Ascending aorta (tissue), 2 donors: ENCODE results near the gene RUNX3. TPM values are rescaled to one million over a fixed set of nuclear protein-coding genes. Genes with fewer than 3 reads are reported as not detected.
A peak's percentile ranks its signal among the peaks of the same experiment; 100 is the strongest.

Experiments
- DNase-seq, 2 donors: peaks; one replicate each; pipeline ENCODE4 v3.0.0-alpha.2; 2019; ENCODE audit warnings: low spot score in 2 of 2
- H3K27ac ChIP-seq, 2 donors: fragments of 200-600 bp; sonication (generic); one replicate each; pipeline ENCODE4 v1.5.1; 2016 to 2017; ENCODE audit warnings: mild to moderate bottlenecking in 1 of 2
- H3K27me3 ChIP-seq: fragments of 200-600 bp; sonication (generic); one replicate; pipeline ENCODE4 v1.5.1; 2017
- H3K36me3 ChIP-seq, 2 donors: fragments of 200-600 bp; sonication (generic); one replicate each; pipeline ENCODE4 v1.5.1; 2016
- H3K4me1 ChIP-seq, 2 donors: fragments of 200-600 bp; sonication (generic); one replicate each; pipeline ENCODE4 v1.5.1; 2016 to 2017; ENCODE audit warnings: mild to moderate bottlenecking in 1 of 2
- H3K4me3 ChIP-seq, 2 donors: fragments of 200-600 bp; sonication (generic); one replicate each; pipeline ENCODE4 v1.5.1; 2016 to 2017; ENCODE audit warnings: mild to moderate bottlenecking in 1 of 2
- H3K9me3 ChIP-seq, 2 donors: fragments of 200-600 bp; sonication (generic); one replicate each; pipeline ENCODE4 v1.5.1; 2016
- intact Hi-C: fragments of 100-400 bp; cut with DNase I; formaldehyde crosslinking; loops from one replicate; pipeline ENCODE4 v1.15.1; 2023
- total RNA-seq: library from RNA; depleted of rRNA; stranded (reverse); fragments of >200 nt; gene quantifications from one replicate; pipeline ENCODE4 v1.1.0, GENCODE V29; 2016
- TF ChIP-seq, protein P1 (sequence below), 3 experiments: fragments of 200-600 bp in 2 of 3; fragments of 450-650 bp in 1 of 3; sonication (generic) in 2 of 3; IDR thresholded peaks; one replicate each; pipeline ENCODE4 v1.5.1; 2016 to 2019; ENCODE audit warnings: antibody characterized with exemption in 3 of 3, mild to moderate bottlenecking in 1 of 3, moderate library complexity in 1 of 3

RUNX3 gene
- total RNA-seq, 1 donor from 2014 or later, result 0.21 TPM

DNA sequence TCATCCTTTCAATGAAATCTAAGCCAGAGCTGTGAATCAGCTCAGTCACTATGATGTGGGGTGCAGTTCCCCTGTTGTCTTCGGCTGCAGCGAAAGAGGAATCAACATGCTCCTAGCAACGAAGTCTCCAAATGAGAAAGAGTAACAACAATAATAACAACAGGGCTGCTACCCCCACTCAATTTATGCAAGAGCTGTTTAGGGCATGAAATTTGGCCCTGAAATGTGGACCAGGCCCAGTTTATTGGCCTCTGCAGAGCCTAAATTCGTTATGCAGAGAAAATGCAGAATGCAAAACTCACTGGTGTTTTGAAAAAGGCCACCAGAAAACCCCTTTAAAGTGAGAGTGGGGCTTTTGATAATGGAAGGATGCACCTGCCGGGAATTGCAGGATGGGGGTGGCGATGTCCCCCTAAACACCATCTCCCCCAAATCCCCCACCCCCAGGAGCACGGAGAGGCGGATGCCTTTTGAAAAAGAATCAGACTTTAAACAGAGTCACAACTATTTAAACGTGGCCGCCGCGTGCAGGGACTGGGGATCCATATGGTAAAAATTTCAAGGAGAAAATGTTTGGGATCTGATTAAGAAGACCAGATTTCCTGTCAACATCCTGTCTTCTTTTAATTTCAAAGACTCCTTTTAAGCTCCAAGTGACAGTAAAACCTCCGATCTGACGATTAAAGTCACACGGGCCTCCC is 1.9 kb downstream of the RUNX3 start:
- Histone ChIP-seq H3K27ac (no peak overlapping the region), H3K4me3 (peak overlapping the region in 1 of 2 donors; percentile 60), H3K4me1 (peaks cover 0 to 13% of the 10 kb centered on the region in 2 donors), H3K27me3 (peaks cover 3% of the 10 kb centered on the region), H3K9me3 (no peaks in the 10 kb centered on the region), H3K36me3 (no peaks in the 10 kb centered on the region)
- DNase-seq, result no peak
- TF ChIP-seq, protein P1, sequence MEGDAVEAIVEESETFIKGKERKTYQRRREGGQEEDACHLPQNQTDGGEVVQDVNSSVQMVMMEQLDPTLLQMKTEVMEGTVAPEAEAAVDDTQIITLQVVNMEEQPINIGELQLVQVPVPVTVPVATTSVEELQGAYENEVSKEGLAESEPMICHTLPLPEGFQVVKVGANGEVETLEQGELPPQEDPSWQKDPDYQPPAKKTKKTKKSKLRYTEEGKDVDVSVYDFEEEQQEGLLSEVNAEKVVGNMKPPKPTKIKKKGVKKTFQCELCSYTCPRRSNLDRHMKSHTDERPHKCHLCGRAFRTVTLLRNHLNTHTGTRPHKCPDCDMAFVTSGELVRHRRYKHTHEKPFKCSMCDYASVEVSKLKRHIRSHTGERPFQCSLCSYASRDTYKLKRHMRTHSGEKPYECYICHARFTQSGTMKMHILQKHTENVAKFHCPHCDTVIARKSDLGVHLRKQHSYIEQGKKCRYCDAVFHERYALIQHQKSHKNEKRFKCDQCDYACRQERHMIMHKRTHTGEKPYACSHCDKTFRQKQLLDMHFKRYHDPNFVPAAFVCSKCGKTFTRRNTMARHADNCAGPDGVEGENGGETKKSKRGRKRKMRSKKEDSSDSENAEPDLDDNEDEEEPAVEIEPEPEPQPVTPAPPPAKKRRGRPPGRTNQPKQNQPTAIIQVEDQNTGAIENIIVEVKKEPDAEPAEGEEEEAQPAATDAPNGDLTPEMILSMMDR (IDR thresholded peaks at IDR 0.05), result no peak
- intact Hi-C loops, result loop anchor here (10.0 kb wide), 1 partner anchor 267 kb away; no protein-coding TSS in a partner anchor

DNA sequence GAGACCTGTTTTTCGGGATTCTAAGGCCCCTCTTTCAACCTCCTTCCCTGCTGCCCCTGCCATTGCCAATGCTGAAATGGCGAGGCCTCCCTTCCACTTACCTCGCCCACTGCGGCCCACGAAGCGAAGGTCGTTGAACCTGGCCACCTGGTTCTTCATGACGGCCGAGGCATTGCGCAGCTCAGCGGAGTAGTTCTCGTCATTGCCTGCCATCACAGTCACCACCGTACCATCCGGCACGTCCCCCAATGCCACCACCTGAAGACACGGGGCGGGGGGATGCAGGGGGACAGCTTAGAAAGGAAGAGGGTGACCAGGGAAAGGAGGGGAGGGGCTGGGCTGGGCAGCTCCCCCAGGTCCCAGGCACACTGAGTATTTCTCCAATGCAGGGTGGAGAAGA is 2.6 kb downstream of the RUNX3 start:
- H3K27me3 ChIP-seq, result peaks cover 3% of the 10 kb centered on the region
- TF ChIP-seq, protein P1 (IDR thresholded peaks at IDR 0.05), result no peak

DNA sequence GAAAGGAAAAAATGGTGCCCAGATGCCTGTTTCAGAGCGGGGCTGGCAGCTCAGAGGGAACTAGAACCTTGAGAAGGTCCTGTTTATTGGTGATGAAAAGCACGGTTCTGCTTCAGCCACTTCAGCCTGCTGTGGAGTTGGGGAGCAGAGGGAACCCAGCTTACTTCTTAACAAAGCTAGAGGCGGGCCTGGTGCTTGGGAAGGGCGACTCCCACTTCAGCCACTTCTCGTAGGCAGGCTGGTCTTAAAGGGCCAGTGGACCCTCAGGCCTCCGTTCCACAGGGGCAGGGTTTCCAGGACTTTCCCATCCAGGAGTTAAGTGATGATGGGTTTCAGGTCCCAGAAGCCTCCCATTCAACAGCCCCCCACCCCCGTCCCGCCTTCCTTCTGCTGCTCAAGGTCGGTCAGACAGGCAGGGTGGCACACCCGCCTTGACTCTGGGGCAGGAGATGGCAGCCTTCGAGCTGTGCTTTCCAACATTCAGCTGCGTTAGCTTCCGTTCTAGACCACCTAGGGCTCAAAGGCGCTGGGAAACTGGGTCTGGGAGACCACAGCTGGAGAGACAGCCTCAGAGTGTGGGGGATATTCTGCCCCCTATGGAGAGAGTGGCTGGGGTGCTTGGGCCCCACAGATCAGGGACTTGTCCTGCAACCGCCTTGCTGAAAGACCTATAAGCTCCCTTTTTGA is 3.4 kb downstream of the RUNX3 start:
- no peak for DNase-seq
- H3K36me3 ChIP-seq, result no peaks in the 10 kb centered on the region
- H3K27me3 ChIP-seq, result peaks cover 3% of the 10 kb centered on the region
- TF ChIP-seq, protein P1 (IDR thresholded peaks at IDR 0.05), result no peak
- H3K9me3 ChIP-seq, result no peaks in the 10 kb centered on the region
- intact Hi-C loops, result loop anchor here (10.0 kb wide), 1 partner anchor 268 kb away; no protein-coding TSS in a partner anchor
- no peak overlapping the region for H3K27ac ChIP-seq
- peaks cover 0 to 9% of the 10 kb centered on the region in 2 donors for H3K4me1 ChIP-seq
- H3K4me3 ChIP-seq, result no peak overlapping the region

More for the DNA sequence above, 2.6 kb downstream of the RUNX3 start:
- Histone ChIP-seq H3K27ac (no peak overlapping the region), H3K4me1 (peaks cover 0 to 13% of the 10 kb centered on the region in 2 donors), H3K9me3 (no peaks in the 10 kb centered on the region), H3K36me3 (no peaks in the 10 kb centered on the region), H3K4me3 (peak overlapping the region in 1 of 2 donors; percentile 60)
- intact Hi-C loops, result loop anchor here (10.0 kb wide), 1 partner anchor 267 kb away; no protein-coding TSS in a partner anchor
- no peak for DNase-seq

DNA sequence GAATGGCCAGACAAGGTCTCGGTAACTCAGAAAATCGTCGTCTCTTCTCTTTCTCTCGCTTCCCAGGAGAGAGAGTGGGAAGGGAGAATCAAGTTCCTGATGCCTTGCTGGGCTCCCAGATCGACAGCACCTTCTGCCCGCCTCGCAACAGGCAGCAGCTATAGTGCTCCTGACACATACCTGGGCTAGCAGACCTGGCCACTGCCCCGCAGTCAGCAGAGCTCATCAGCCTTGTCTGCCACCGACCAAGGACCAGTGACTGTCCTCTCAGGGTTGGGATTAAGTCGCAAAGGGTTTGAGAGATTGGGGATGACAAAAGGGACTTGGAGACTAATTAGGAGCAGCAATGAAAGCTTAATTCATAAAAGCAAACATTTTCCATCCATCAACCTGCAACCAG is 4.1 kb downstream of the RUNX3 start:
- Histone ChIP-seq H3K4me1 (peaks cover 0 to 9% of the 10 kb centered on the region in 2 donors), H3K4me3 (no peak overlapping the region), H3K27me3 (peaks cover 3% of the 10 kb centered on the region), H3K27ac (no peak overlapping the region), H3K9me3 (no peaks in the 10 kb centered on the region), H3K36me3 (no peaks in the 10 kb centered on the region)
- no peak for DNase-seq
- TF ChIP-seq, protein P1 (IDR thresholded peaks at IDR 0.05), result no peak
- intact Hi-C loops, result loop anchor here (10.0 kb wide), 1 partner anchor 269 kb away; no protein-coding TSS in a partner anchor

DNA sequence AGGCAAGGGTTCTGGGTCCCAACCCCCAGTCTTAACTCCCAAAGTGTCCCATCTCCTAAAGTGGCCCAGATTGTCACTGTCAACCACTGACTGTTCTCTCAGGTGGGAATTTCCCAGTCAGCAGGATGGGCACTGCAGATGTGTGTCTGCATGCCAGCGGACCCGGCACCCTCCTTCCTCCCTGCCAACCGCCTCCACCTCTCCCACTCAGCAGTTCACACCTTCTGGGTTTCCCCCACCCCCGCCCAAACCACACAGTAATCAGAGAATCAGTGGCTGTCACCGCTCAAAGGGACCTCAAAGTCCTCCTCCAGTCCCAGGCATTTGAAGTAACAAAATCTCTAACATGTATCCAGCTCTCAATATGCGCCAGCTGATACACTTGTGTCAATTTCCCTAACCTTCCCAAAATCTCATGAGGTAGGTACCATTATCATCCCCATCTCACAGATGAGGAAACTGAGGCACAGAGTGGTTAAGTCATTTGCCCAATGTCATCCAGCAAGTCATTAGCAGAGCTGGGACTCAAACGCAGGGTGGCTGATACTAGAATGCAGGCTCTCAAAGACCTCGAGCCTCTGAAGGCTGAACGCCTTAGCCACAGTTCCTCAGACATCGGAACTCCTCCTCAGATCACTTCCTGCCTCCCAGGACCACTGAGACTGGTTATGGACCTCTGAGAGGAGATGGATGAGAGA is 4.8 kb downstream of the RUNX3 start:
- H3K4me1 ChIP-seq, result peaks cover 0 to 12% of the 10 kb centered on the region in 2 donors
- H3K27me3 ChIP-seq, result no peaks in the 10 kb centered on the region
- H3K36me3 ChIP-seq, result no peaks in the 10 kb centered on the region
- intact Hi-C loops, result loop anchor here (10.0 kb wide), 1 partner anchor 270 kb away; no protein-coding TSS in a partner anchor
- no peaks in the 10 kb centered on the region for H3K9me3 ChIP-seq
- DNase-seq, result no peak
- TF ChIP-seq, protein P1 (IDR thresholded peaks at IDR 0.05), result no peak
- no peak overlapping the region for H3K4me3 ChIP-seq
- H3K27ac ChIP-seq, result no peak overlapping the region
